GM12801 (cell line): Measurements from ENCODE around the gene MOV10L1.

Source experiments
- TF ChIP-seq, protein P1 (sequence below): IDR thresholded peaks from one replicate; pipeline ENCODE4 v1.5.1; 2011; ENCODE audit warnings: control low read depth; ENCODE audit not compliant: insufficient read length; ENCODE audit errors: extremely low read depth

Gene MOV10L1

DNA sequence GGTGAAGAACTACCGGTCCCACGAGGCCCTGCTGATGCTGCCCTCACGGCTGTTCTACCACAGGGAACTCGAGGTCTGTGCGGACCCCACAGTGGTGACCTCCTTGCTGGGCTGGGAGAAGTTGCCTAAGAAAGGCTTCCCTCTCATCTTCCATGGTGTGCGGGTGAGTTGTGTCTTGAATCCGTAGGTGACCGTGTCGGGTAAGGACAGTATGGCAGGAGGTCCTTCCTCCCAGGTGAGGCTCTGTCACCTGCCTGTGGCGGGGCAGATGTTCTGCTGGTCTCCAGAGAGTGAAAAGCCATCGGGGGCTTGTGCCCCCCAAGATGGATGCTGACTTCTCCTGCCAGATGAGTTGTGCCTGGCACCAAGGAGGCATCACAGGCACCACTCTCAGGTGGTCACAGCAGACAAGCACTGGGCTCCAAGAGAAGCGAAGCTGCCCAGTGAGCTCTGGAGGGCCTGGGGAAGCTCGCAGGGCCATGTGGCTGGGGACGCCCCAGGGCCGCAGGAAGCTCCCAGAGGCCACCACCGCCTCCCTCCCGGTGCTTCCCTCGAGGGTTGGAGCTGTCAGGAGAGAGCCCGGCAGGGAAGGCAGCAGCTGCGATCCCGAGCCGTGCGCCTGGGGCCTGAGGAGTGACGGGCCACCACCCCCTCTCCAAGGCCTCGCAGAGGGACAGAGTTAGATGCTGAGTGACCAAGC, 63.4 kb downstream of the MOV10L1 start:
- TF ChIP-seq, protein P1, sequence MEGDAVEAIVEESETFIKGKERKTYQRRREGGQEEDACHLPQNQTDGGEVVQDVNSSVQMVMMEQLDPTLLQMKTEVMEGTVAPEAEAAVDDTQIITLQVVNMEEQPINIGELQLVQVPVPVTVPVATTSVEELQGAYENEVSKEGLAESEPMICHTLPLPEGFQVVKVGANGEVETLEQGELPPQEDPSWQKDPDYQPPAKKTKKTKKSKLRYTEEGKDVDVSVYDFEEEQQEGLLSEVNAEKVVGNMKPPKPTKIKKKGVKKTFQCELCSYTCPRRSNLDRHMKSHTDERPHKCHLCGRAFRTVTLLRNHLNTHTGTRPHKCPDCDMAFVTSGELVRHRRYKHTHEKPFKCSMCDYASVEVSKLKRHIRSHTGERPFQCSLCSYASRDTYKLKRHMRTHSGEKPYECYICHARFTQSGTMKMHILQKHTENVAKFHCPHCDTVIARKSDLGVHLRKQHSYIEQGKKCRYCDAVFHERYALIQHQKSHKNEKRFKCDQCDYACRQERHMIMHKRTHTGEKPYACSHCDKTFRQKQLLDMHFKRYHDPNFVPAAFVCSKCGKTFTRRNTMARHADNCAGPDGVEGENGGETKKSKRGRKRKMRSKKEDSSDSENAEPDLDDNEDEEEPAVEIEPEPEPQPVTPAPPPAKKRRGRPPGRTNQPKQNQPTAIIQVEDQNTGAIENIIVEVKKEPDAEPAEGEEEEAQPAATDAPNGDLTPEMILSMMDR: no peak

- TF ChIP-seq, protein P1: no peak
These were observed 63.9 kb downstream of the MOV10L1 start for GRCh38 chr22:50153756-50154140.

GRCh38 chr22:50157709-50158375, 68.0 kb downstream of the MOV10L1 start:
- TF ChIP-seq, protein P1: no peak

DNA sequence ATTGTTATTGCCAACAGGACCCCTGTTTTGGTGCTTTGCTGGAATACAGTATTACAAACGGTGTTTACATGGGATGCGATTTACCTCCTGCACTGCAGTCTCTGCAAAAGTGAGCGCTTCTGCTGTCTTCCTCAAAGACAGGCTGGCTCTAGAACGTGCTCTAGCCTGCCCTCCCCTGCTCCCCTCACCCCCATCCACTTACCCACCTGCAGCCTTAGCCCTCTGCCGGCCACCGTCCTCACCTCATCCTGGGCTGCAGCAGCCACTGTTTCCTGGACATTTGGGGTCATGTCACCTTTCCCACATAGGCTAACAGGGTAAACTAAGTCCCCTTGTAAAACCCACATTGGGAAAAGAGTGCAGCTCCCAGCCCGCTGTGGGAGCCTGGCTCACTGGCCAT, 71.1 kb downstream of the MOV10L1 start:
- TF ChIP-seq, protein P1: no peak

DNA sequence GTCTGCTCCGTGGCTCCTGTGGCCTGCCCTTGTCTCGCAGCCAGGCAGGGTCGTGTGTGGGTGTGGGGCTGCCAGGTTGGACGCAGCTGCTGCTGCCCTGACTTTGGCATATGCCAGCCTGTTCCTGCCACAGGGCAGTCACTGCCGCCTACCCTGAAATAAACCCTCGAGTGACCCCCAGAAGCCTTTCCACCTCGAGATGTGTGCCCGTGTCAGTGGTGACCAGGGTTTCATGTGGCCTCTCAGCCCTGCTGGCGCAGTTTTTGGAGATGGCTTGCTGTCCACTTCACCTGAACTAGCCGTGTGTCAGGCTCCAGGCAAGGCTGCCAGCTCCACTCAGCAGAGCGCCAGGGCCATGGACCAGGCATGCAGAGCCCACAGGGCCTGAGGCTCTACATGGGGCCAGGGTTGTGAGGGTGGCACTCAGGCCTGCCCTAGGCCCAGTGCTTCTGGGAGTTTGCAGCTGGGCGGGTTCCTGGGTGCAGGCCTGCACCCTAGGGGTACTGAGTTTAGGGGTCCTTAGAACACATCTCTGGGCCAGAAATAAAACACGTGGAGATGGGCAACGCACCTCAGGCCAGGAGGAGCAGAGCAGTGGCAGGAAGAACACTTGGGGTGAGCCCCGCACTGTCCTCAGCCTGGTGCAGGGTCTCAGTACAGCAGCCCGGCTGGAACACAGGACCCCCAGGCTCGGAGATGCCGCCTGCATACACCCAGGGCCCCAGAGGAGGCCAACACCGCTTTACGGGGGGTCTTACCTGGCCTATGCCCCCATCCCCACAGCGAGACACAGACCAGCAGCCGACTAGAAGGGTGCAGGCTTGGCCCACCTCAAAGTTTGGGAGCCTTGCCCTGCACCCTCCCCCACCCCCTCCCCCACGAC, 71.9 kb downstream of the MOV10L1 start:
- TF ChIP-seq, protein P1: no peak

DNA sequence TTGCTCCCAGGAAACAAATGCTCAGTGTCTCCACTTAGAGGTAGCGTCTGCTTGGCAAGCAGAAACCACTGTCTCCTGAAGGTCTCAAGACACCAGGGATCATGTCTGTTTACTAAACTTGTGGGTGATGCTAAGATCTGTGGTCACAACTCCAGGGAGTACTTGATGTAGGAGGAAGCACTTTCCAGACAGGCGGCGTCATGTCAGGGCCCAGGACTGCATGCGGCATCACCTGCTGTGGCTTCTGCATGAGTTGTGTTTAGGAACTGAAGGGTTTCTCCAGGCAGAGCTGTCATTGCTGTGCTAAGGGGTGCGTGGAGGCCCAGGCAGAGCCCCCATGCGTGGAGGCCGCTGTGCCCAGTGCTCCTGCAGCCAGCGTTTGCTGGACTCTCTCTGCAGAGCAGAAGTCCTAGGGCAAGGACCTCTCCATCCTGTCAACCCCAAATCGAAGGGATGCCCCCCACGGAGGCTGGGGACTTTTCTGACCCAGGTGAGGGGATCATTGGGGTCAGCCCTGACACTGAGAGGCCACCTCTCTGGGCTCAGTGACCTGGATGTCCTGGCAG, 72.7 kb downstream of the MOV10L1 start:
- TF ChIP-seq, protein P1: no peak
